H9 (cell line): Measurements from ENCODE around the gene MYO7A. TPM values are rescaled to one million over a fixed set of nuclear protein-coding genes. Genes with fewer than 3 reads are reported as not detected.

Experiments used
- DNase-seq: peaks from one replicate; pipeline ENCODE4 v3.0.0-alpha.2; 2017
- H2AFZ ChIP-seq: one replicate; pipeline ENCODE4 v1.6.1; 2013; ENCODE audit warnings: mild to moderate bottlenecking, low read length, control low read depth, moderate library complexity
- H2AK5ac ChIP-seq: 2 replicates; pipeline ENCODE4 v1.6.1; 2013; ENCODE audit warnings: low read length, control low read depth, mixed read lengths; ENCODE audit not compliant: insufficient read length
- H2BK120ac ChIP-seq: one replicate; pipeline ENCODE4 v1.6.1; 2013; ENCODE audit warnings: low read depth, mild to moderate bottlenecking, low read length, control low read depth, inconsistent platforms; ENCODE audit not compliant: poor library complexity, severe bottlenecking
- H2BK12ac ChIP-seq: 2 replicates; pipeline ENCODE4 v1.6.1; 2013; ENCODE audit warnings: low read length, control low read depth, mixed read lengths, low read depth; ENCODE audit not compliant: insufficient read length
- H2BK15ac ChIP-seq: 2 replicates; pipeline ENCODE4 v1.6.1; 2013; ENCODE audit warnings: low read depth, low read length, control low read depth
- H2BK20ac ChIP-seq: one replicate; pipeline ENCODE4 v1.6.1; 2013; ENCODE audit warnings: low read depth, mild to moderate bottlenecking, low read length, control low read depth, inconsistent platforms; ENCODE audit not compliant: poor library complexity, severe bottlenecking
- H2BK5ac ChIP-seq: 2 replicates; pipeline ENCODE4 v1.6.1; 2013; ENCODE audit warnings: low read length, control low read depth, mixed read lengths; ENCODE audit not compliant: insufficient read length
- H3K14ac ChIP-seq: 2 replicates; pipeline ENCODE4 v1.6.1; 2013; ENCODE audit warnings: low read length, control low read depth; ENCODE audit not compliant: insufficient read depth
- H3K18ac ChIP-seq: 2 replicates; pipeline ENCODE4 v1.6.1; 2013; ENCODE audit warnings: low read depth, mild to moderate bottlenecking, mixed read lengths, low read length, control low read depth; ENCODE audit not compliant: insufficient read length
- H3K23ac ChIP-seq: 2 replicates; pipeline ENCODE4 v1.6.1; 2013; ENCODE audit warnings: low read length, control low read depth, mixed read lengths, low read depth; ENCODE audit not compliant: insufficient read length
- H3K23me2 ChIP-seq: 2 replicates; pipeline ENCODE4 v1.6.1; 2013; ENCODE audit warnings: low read depth, mild to moderate bottlenecking, mixed read lengths, low read length, control low read depth; ENCODE audit not compliant: insufficient read length, poor library complexity, severe bottlenecking
- H3K27ac ChIP-seq: 2 replicates; pipeline ENCODE4 v1.5.1; 2013; ENCODE audit warnings: low read length, control low read depth, mixed read lengths, low read depth; ENCODE audit not compliant: insufficient read length
- H3K27me3 ChIP-seq: 2 replicates; pipeline ENCODE4 v1.6.1; 2013; ENCODE audit warnings: low read length, control low read depth, inconsistent platforms; ENCODE audit not compliant: insufficient read depth
- H3K4ac ChIP-seq: 2 replicates; pipeline ENCODE4 v1.6.1; 2013; ENCODE audit warnings: low read depth, mild to moderate bottlenecking, control low read depth, inconsistent platforms, low read length, moderate library complexity
- H3K4me1 ChIP-seq: 2 replicates; pipeline ENCODE4 v1.6.1; 2013; ENCODE audit warnings: low read length, control low read depth, inconsistent platforms; ENCODE audit not compliant: insufficient read depth
- H3K4me2 ChIP-seq: 2 replicates; pipeline ENCODE4 v1.6.1; 2013; ENCODE audit warnings: low read length, control low read depth, mixed read lengths; ENCODE audit not compliant: insufficient read length, insufficient read depth
- H3K56ac ChIP-seq: 2 replicates; pipeline ENCODE4 v1.6.1; 2013; ENCODE audit warnings: low read depth, mild to moderate bottlenecking, mixed read lengths, low read length, control low read depth; ENCODE audit not compliant: insufficient read length
- H3K79me1 ChIP-seq: 2 replicates; pipeline ENCODE4 v1.6.1; 2013; ENCODE audit warnings: low read depth, mild to moderate bottlenecking, moderate library complexity, low read length, control low read depth, inconsistent platforms; ENCODE audit not compliant: insufficient read depth, poor library complexity, severe bottlenecking
- H3K79me2 ChIP-seq: 2 replicates; pipeline ENCODE4 v1.6.1; 2013; ENCODE audit warnings: low read length, control low read depth, inconsistent platforms; ENCODE audit not compliant: insufficient read depth
- H3K9ac ChIP-seq: 2 replicates; pipeline ENCODE4 v1.6.1; 2013; ENCODE audit warnings: low read length, control low read depth, mixed read lengths; ENCODE audit not compliant: insufficient read length; ENCODE audit errors: extremely low read depth
- H3K9me3 ChIP-seq: one replicate; pipeline ENCODE4 v1.6.1; 2013; ENCODE audit warnings: low read depth, low read length, inconsistent platforms; ENCODE audit not compliant: control insufficient read depth
- H3T11ph ChIP-seq: one replicate; pipeline ENCODE4 v1.6.1; 2013; ENCODE audit warnings: mild to moderate bottlenecking, low read length, control low read depth, inconsistent platforms
- H4K20me1 ChIP-seq: one replicate; pipeline ENCODE4 v1.6.1; 2013; ENCODE audit not compliant: control insufficient read depth, insufficient read length, insufficient read depth
- H4K5ac ChIP-seq: 2 replicates; pipeline ENCODE4 v1.6.1; 2013; ENCODE audit warnings: low read depth, mild to moderate bottlenecking, mixed read lengths, low read length, control low read depth; ENCODE audit not compliant: insufficient read length
- H4K8ac ChIP-seq: replicated peaks from 2 replicates; pipeline ENCODE4 v1.6.1; 2013; ENCODE audit warnings: low read length, control low read depth, mixed read lengths, low read depth; ENCODE audit not compliant: insufficient read length
- H4K91ac ChIP-seq: 2 replicates; pipeline ENCODE4 v1.6.1; 2013; ENCODE audit warnings: low read depth, mild to moderate bottlenecking, moderate library complexity, mixed read lengths, low read length, control low read depth; ENCODE audit not compliant: insufficient read length
- H3K27ac Mint-ChIP-seq, 3 experiments: 2 replicates in 2 of 3; 3 replicates in 1 of 3; pipeline ENCODE4 v1.8.0; 2020 to 2021; ENCODE audit warnings: mixed read lengths in 3 of 3, mild to moderate bottlenecking in 1 of 3, moderate library complexity in 1 of 3
- H3K27me3 Mint-ChIP-seq: 2 replicates; pipeline ENCODE4 v1.8.0; 2021; ENCODE audit warnings: low read depth, mild to moderate bottlenecking, moderate library complexity, mixed read lengths
- H3K36me3 Mint-ChIP-seq, 3 experiments: 2 replicates in 2 of 3; 3 replicates in 1 of 3; pipeline ENCODE4 v1.8.0; 2020 to 2021; ENCODE audit warnings: low read depth in 3 of 3, mixed read lengths in 3 of 3; ENCODE audit not compliant: insufficient read depth in 1 of 3
- H3K4me1 Mint-ChIP-seq, 2 experiments: 2 replicates each; pipeline ENCODE4 v1.8.0; 2020; ENCODE audit warnings: mixed read lengths in 2 of 2
- H3K4me3 Mint-ChIP-seq, 2 experiments: 2 replicates in 1 of 2; 3 replicates in 1 of 2; pipeline ENCODE4 v1.8.0; 2020 to 2021; ENCODE audit warnings: mild to moderate bottlenecking in 2 of 2, mixed read lengths in 2 of 2, moderate library complexity in 1 of 2
- H3K9me3 Mint-ChIP-seq, 2 experiments: 2 replicates in 1 of 2; 3 replicates in 1 of 2; pipeline ENCODE4 v1.8.0; 2020; ENCODE audit warnings: mild to moderate bottlenecking in 2 of 2, mixed read lengths in 2 of 2, moderate library complexity in 1 of 2
- WGBS: extraction: QIAGEN DNeasy Blood & Tissue Kit; methylation state at CpG from one replicate; pipeline ENCODE4 v1.1.7; 2013; ENCODE audit warnings: missing lambda C conversion rate, low lambda C conversion rate, mixed read lengths; ENCODE audit not compliant: insufficient read length; ENCODE audit errors: extremely low coverage; 5-methylcytosine and 5-hydroxymethylcytosine counted together
- total RNA-seq: library from RNA; stranded (reverse); gene quantifications from 2 replicates; pipeline ENCODE4 v1.2.1, GENCODE V29; 2021
- TF ChIP-seq, protein P1 (sequence below): fragments of 200-600 bp; sonication (generic); conservative IDR thresholded peaks from 3 replicates; pipeline ENCODE4 v1.8.0; 2021; ENCODE audit warnings: antibody characterized with exemption, mild to moderate bottlenecking

MYO7A gene
- total RNA-seq, 1 experiment from 2014 or later, result 1.6 TPM

GRCh38 chr11:77154381-77155081 is 26.5 kb downstream of the MYO7A start:
- Mint-ChIP-seq H3K9me3 (no peaks in the 10 kb centered on the region), H3K4me3 (no peak overlapping the region), H3K27ac (peak overlapping the region in 1 of 3 experiments; percentile 60; a peak in 1 of 7 replicates), H3K36me3 (no peaks in the 10 kb centered on the region; a peak in 1 of 7 replicates), H3K4me1 (peaks cover 5 to 7% of the 10 kb centered on the region in 2 experiments), H3K27me3 (peaks cover 4% of the 10 kb centered on the region)
- H4K8ac ChIP-seq, result no peak overlapping the region
- H4K20me1 ChIP-seq, result no peaks in the 10 kb centered on the region
- no peak overlapping the region for H3K4ac ChIP-seq
- TF ChIP-seq, protein P1, sequence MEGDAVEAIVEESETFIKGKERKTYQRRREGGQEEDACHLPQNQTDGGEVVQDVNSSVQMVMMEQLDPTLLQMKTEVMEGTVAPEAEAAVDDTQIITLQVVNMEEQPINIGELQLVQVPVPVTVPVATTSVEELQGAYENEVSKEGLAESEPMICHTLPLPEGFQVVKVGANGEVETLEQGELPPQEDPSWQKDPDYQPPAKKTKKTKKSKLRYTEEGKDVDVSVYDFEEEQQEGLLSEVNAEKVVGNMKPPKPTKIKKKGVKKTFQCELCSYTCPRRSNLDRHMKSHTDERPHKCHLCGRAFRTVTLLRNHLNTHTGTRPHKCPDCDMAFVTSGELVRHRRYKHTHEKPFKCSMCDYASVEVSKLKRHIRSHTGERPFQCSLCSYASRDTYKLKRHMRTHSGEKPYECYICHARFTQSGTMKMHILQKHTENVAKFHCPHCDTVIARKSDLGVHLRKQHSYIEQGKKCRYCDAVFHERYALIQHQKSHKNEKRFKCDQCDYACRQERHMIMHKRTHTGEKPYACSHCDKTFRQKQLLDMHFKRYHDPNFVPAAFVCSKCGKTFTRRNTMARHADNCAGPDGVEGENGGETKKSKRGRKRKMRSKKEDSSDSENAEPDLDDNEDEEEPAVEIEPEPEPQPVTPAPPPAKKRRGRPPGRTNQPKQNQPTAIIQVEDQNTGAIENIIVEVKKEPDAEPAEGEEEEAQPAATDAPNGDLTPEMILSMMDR, result no peak
- no peak overlapping the region for H3K23ac ChIP-seq
- H2BK5ac ChIP-seq, result no peak overlapping the region
- H3K27me3 ChIP-seq, result no peaks in the 10 kb centered on the region
- H3K23me2 ChIP-seq, result no peaks in the 10 kb centered on the region
- no peak for DNase-seq
- H3K27ac ChIP-seq, result no peak overlapping the region
- H2BK20ac ChIP-seq, result no peak overlapping the region
- no peak overlapping the region for H3K4me2 ChIP-seq
- no peaks in the 10 kb centered on the region for H3K4me1 ChIP-seq
- H3K56ac ChIP-seq, result no peak overlapping the region
- no peak overlapping the region for H2AK5ac ChIP-seq
- no peak overlapping the region for H3K9ac ChIP-seq
- H2BK15ac ChIP-seq, result no peak overlapping the region
- no peak overlapping the region for H2BK120ac ChIP-seq
- no peaks in the 10 kb centered on the region for H3K79me1 ChIP-seq
- no peak overlapping the region for H2AFZ ChIP-seq
- no peaks in the 10 kb centered on the region for H3K9me3 ChIP-seq
- no peak overlapping the region for H3K18ac ChIP-seq
- H4K91ac ChIP-seq, result no peak overlapping the region
- no peak overlapping the region for H4K5ac ChIP-seq
- H3K79me2 ChIP-seq, result no peaks in the 10 kb centered on the region
- no CpG with 5 or more reads among the region's 10 CpGs for WGBS
- H3T11ph ChIP-seq, result no peak overlapping the region
- no peak overlapping the region for H3K14ac ChIP-seq
- H2BK12ac ChIP-seq, result no peak overlapping the region
